ENCODE measurements around the gene SHISA5.

GRCh38 chr3:48470286-48470685, 33.7 kb downstream of the SHISA5 start:
- no peak for TF ChIP-seq CTCF (IDR thresholded peaks at IDR 0.05)
- no peak for TF ChIP-seq POLR2A (IDR thresholded peaks at IDR 0.05)

All from testis (tissue), 2 donors.